ENCODE results near the gene PPRC1. TPM values are rescaled to one million over a fixed set of nuclear protein-coding genes. Genes with fewer than 3 reads are reported as not detected.

PPRC1 gene
- polyA plus RNA-seq, 1 donor, result 33.9 TPM

DNA sequence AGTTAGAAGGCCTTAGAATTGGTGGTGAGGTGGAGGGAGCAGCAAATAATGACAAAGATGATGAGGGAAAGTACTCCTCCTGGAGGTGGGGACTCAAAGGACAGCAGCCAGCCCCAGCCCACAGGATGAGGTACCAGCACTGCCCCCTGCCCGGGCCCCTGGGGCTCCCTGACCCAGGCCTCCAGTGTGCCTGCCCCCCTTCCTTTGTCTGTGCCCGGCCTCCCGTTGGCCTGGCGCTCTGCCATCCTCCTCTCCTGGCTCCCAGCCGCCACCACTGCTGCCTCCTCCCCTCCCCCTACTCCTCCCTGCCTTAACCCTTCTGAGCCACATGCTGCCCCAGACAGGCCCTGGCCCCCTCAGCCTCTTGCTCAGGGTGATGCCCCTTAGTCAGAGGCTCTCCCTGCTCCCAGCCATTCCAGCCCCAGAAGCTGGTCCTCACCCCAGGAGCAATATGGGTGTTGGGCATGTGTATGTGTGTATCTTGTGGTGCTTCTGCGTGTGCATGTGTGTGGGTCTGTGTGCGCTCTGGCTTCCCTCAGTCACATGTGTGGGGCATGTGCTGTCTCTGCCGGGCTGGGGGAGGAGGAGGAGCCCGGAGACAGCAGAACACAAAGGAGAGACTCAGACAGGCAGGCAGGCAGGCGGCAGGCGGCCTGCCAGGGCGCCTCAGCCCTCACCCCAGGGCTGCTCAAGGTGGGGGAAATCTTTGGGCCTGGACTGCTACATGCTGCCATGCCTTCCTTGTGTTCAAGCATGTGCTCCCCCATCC lies 15.3 kb upstream of the PPRC1 start:
- no peaks in the 10 kb centered on the region for H3K27me3 ChIP-seq (ENCODE audit: control insufficient read depth, insufficient read depth, low read length)
- H3K4me1 ChIP-seq (ENCODE audit: control insufficient read depth, insufficient read depth, low read length), result peaks cover 69% of the 10 kb centered on the region
- H3K9me3 ChIP-seq (ENCODE audit: control insufficient read depth, low read depth, low read length), result no peaks in the 10 kb centered on the region
- DNase-seq, result peak; percentile 73 to 86
- H3K27ac ChIP-seq (ENCODE audit: low read length), result peak overlapping the region; percentile 90
- H3K36me3 ChIP-seq (ENCODE audit: control insufficient read depth, insufficient read depth, low read length), result no peaks in the 10 kb centered on the region
- peak overlapping the region; percentile 0 for H3K4me3 ChIP-seq (ENCODE audit: low read length)
- WGBS (ENCODE audit: insufficient coverage, low lambda C conversion rate), result no CpG with 5 or more reads among the region's 12 CpGs

GRCh38 chr10:102118867-102119266 lies 14.0 kb upstream of the PPRC1 start:
- peak overlapping the region; percentile 97 for H3K4me3 ChIP-seq (ENCODE audit: low read length)
- DNase-seq, result peak; percentile 23 to 38
- peaks cover 62% of the 10 kb centered on the region for H3K4me1 ChIP-seq (ENCODE audit: control insufficient read depth, insufficient read depth, low read length)
- H3K36me3 ChIP-seq (ENCODE audit: control insufficient read depth, insufficient read depth, low read length), result no peaks in the 10 kb centered on the region
- H3K27ac ChIP-seq (ENCODE audit: low read length), result peak overlapping the region; percentile 90
- no peaks in the 10 kb centered on the region for H3K27me3 ChIP-seq (ENCODE audit: control insufficient read depth, insufficient read depth, low read length)
- WGBS (ENCODE audit: insufficient coverage, low lambda C conversion rate), result no CpG with 5 or more reads among the region's 6 CpGs
- no peaks in the 10 kb centered on the region for H3K9me3 ChIP-seq (ENCODE audit: control insufficient read depth, low read depth, low read length)

GRCh38 chr10:102119417-102120141 lies 13.3 kb upstream of the PPRC1 start:
- no CpG with 5 or more reads among the region's 22 CpGs for WGBS (ENCODE audit: insufficient coverage, low lambda C conversion rate)

DNA sequence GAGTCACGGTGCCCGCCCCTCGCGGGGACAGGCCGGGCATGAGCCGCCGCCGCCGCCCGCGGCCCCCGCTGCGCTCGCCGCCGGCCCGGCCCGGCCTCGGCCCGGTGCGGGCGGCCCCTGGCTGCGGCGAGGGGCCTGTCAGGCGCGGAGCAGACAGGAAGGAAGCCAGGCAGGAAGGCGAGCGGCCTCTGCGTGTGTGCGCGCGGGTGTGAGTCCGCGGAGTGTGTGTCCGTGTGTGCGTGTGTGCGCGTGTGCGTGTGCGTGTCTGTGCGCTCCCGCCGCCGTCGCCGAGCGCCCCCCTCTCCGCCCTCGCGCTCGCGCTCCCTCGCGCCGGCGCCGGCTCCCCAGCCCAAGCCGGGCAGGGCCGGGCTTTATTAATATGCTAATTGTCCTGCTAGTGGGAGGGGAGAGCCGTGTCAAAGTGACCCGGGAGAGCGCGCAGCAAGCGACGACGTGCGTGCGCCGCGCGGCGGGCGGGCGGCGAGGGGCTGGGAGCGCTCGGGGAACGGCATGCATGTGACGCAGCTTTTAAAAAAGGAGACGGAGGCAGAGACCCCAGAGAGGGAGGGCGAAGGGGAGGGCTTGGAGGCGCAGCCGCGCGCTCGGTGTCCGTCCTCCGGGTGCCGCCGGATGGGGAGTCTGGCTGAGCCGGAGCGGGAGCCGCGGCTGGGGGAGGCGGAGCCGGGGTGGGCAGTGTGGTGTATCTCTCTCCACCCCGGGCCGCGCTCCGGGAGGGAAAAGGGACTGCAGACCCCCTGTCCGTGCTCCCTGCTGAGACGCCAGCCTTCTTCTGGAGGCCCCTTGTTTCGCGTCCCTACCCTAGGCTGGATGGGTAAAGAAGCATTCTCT lies 12.5 kb upstream of the PPRC1 start, which contains the start of gene LDB1:
LDB1 (minus strand) TSS at position 227 of the 849 bp plus-strand sequence. CDS start 258 bp downstream, outside the sequence.
- peak within 1 kb of the TSS; percentile 97 for H3K4me3 ChIP-seq (ENCODE audit: low read length)
- H3K27me3 ChIP-seq (ENCODE audit: control insufficient read depth, insufficient read depth, low read length), result no peaks in the 10 kb centered on the region
- no peaks in the 10 kb centered on the region for H3K9me3 ChIP-seq (ENCODE audit: control insufficient read depth, low read depth, low read length)
- no CpG with 5 or more reads among the region's 104 CpGs for WGBS (ENCODE audit: insufficient coverage, low lambda C conversion rate)
- DNase-seq, result peak; percentile 81 to 94
- H3K27ac ChIP-seq (ENCODE audit: low read length), result peak within 1 kb of the TSS; percentile 90
- peaks cover 58% of the 10 kb centered on the region for H3K4me1 ChIP-seq (ENCODE audit: control insufficient read depth, insufficient read depth, low read length)
- H3K36me3 ChIP-seq (ENCODE audit: control insufficient read depth, insufficient read depth, low read length), result no peaks in the 10 kb centered on the region

More at GRCh38 chr10:102119417-102120141, 13.3 kb upstream of the PPRC1 start:
- DNase-seq, result peak; percentile 43 to 67
- Histone ChIP-seq H3K9me3 (ENCODE audit: control insufficient read depth, low read depth, low read length) (no peaks in the 10 kb centered on the region), H3K27me3 (ENCODE audit: control insufficient read depth, insufficient read depth, low read length) (no peaks in the 10 kb centered on the region), H3K36me3 (ENCODE audit: control insufficient read depth, insufficient read depth, low read length) (no peaks in the 10 kb centered on the region), H3K27ac (ENCODE audit: low read length) (peak overlapping the region; percentile 90), H3K4me1 (ENCODE audit: control insufficient read depth, insufficient read depth, low read length) (peaks cover 62% of the 10 kb centered on the region), H3K4me3 (ENCODE audit: low read length) (peak overlapping the region; percentile 97)

- Histone ChIP-seq H3K4me3 (ENCODE audit: low read length) (peak overlapping the region; percentile 97), H3K4me1 (ENCODE audit: control insufficient read depth, insufficient read depth, low read length) (peaks cover 53% of the 10 kb centered on the region)
- no CpG with 5 or more reads among the region's 15 CpGs for WGBS (ENCODE audit: insufficient coverage, low lambda C conversion rate)
Measured at GRCh38 chr10:102120991-102121738, 11.7 kb upstream of the PPRC1 start.

DNA sequence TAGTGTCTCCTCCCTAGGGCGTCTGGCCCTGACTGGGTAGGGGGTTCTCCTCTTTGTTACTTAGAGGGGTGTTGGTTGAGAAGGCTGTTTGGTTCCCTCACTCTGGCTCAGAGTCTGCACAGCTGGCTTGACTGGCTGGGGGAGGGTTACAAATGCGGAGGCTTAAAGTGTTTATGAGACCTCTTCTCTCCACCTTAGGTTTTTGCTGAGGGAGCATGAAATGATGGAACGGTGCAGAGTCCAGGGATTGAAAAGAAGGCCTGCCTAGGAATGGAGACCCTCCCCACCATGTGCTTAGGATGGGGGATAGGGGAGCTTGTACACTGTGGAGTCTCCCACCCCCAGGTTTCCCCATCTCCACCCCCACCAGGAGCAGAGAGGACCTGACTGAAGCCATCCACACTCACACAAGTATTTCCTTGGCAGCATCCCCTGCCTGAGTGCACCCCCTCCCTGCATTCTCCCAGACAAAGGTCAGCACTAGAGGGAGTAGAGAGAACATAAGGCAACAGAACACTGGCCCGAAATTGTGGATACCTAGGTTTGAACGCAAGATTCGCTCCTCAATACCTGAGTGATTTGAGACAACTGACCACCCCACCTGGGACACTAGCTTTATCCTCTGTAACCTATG lies 11.0 kb upstream of the PPRC1 start:
- WGBS (ENCODE audit: insufficient coverage, low lambda C conversion rate), result no CpG with 5 or more reads among the region's 6 CpGs
- H3K36me3 ChIP-seq (ENCODE audit: control insufficient read depth, insufficient read depth, low read length), result no peaks in the 10 kb centered on the region
- peaks cover 46% of the 10 kb centered on the region for H3K4me1 ChIP-seq (ENCODE audit: control insufficient read depth, insufficient read depth, low read length)
- H3K9me3 ChIP-seq (ENCODE audit: control insufficient read depth, low read depth, low read length), result no peaks in the 10 kb centered on the region
- peak overlapping the region; percentile 97 for H3K4me3 ChIP-seq (ENCODE audit: low read length)
- H3K27ac ChIP-seq (ENCODE audit: low read length), result peak overlapping the region; percentile 90
- H3K27me3 ChIP-seq (ENCODE audit: control insufficient read depth, insufficient read depth, low read length), result no peaks in the 10 kb centered on the region
- DNase-seq, result peak; percentile 45 to 54

More at GRCh38 chr10:102120991-102121738, 11.7 kb upstream of the PPRC1 start:
- H3K36me3 ChIP-seq (ENCODE audit: control insufficient read depth, insufficient read depth, low read length), result no peaks in the 10 kb centered on the region
- no peaks in the 10 kb centered on the region for H3K9me3 ChIP-seq (ENCODE audit: control insufficient read depth, low read depth, low read length)
- H3K27me3 ChIP-seq (ENCODE audit: control insufficient read depth, insufficient read depth, low read length), result no peaks in the 10 kb centered on the region
- peak; percentile 71 to 75 for DNase-seq
- peak overlapping the region; percentile 90 for H3K27ac ChIP-seq (ENCODE audit: low read length)

- Histone ChIP-seq H3K9me3 (ENCODE audit: control insufficient read depth, low read depth, low read length) (no peaks in the 10 kb centered on the region), H3K27me3 (ENCODE audit: control insufficient read depth, insufficient read depth, low read length) (no peaks in the 10 kb centered on the region), H3K4me3 (ENCODE audit: low read length) (no peak overlapping the region), H3K4me1 (ENCODE audit: control insufficient read depth, insufficient read depth, low read length) (peaks cover 40% of the 10 kb centered on the region), H3K27ac (ENCODE audit: low read length) (peak overlapping the region; percentile 90), H3K36me3 (ENCODE audit: control insufficient read depth, insufficient read depth, low read length) (no peaks in the 10 kb centered on the region)
- no CpG with 5 or more reads among the region's 1 CpG for WGBS (ENCODE audit: insufficient coverage, low lambda C conversion rate)
- no peak for DNase-seq
Measured at GRCh38 chr10:102122450-102122849, 10.4 kb upstream of the PPRC1 start.

DNA sequence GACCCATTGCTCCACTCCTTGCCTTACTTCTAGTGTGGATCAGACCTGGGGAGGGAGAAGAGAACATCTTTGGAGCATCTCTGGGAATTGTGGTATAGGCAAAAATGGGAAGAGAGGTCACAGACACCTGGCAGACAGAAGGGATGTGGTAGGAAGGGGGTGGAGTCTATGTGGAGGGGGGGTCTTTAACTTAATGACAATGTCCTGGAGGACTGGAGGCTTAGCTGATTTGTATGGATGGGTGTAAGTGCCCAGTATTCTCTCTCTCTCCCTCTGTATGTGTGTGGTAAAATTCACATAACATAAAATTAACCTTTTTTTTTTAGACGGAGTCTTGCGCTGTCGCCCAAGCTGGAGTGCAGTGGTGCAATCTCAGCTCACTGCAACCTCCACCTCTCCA lies 9.6 kb upstream of the PPRC1 start:
- no peaks in the 10 kb centered on the region for H3K36me3 ChIP-seq (ENCODE audit: control insufficient read depth, insufficient read depth, low read length)
- H3K4me1 ChIP-seq (ENCODE audit: control insufficient read depth, insufficient read depth, low read length), result peaks cover 33% of the 10 kb centered on the region
- no peak overlapping the region for H3K4me3 ChIP-seq (ENCODE audit: low read length)
- no peaks in the 10 kb centered on the region for H3K27me3 ChIP-seq (ENCODE audit: control insufficient read depth, insufficient read depth, low read length)
- WGBS (ENCODE audit: insufficient coverage, low lambda C conversion rate), result 100% methylated on average over 1 of the region's 3 CpGs
- H3K27ac ChIP-seq (ENCODE audit: low read length), result no peak overlapping the region
- no peak for DNase-seq
- H3K9me3 ChIP-seq (ENCODE audit: control insufficient read depth, low read depth, low read length), result no peaks in the 10 kb centered on the region
